ENCODE measurements around the gene CPSF4. TPM values are rescaled to one million over a fixed set of nuclear protein-coding genes. Genes with fewer than 3 reads are reported as not detected.
"Not testable (repeated sequence)": the region's sequence is repeated elsewhere in the genome, so short reads cannot be mapped to it uniquely, and the experiment has no call there.

CPSF4 gene
- polyA plus RNA-seq, 3 donors from 2014 or later: 18.4 to 26.6 (median 22.2) TPM

DNA sequence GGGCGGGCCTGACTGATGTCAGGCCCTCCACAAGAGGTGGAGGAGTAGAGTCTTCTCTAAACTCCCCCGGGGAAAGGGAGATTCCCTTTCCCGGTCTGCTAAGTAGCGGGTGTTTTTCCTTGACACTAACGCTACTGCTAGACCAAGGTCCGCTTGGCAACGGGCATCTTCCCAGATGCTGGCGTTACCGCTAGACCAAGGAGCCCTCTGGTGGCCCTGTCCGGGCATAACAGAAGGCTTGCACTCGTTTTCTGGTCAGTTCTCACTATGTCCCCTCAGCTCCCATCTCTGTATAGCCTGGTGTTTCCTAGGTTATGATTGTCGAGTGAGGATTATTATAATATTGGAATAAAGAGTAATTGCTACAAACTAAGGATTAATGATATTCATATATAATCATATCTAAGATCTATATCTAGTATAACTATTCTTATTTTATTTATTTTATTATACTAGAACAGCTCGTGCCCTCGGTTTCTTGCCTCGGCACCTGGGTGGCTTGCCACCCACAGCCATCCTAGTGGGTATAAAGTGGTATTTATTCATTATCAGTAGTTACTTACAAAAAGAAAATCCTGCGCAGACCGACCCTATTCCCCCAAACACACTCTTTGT lies 23.1 kb upstream of the CPSF4 start:
- not testable (repeated sequence) for H3K9me3 Mint-ChIP-seq; H3K4me3 Mint-ChIP-seq; H3K27me3 Mint-ChIP-seq (ENCODE audit: low read depth in 3 of 3)
- DNase-seq: peak in 1 of 3 donors; percentile 25
- peak overlapping the region in 2 of 6 donors; percentile 53 to 62 for H3K27ac Mint-ChIP-seq
- H3K36me3 Mint-ChIP-seq: peaks cover 27 to 64% (median 29%) of the 10 kb centered on the region in 3 donors
- H3K4me1 Mint-ChIP-seq: peaks cover 6 to 23% of the 10 kb centered on the region in 2 donors

DNA sequence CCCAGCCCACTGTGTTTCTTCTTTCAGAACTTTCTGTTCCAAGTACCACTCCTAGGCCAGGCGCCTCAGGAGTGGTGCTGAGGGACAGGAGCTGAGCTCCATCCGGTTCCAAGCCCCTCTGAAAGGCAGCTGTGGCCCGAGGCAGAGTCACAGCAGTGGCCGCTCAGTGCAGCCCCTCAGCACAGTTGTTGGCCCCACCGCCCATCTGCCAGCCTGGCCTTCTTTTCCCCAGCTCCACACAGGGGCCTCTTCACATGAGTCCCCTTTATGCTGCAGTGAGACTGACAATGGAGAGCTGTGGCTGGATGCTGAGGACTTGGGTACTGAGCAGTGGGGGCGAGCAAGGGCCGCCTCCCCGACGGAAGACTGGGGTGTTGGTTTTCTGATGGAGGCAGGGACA lies 20.5 kb upstream of the CPSF4 start:
- Mint-ChIP-seq H3K27ac (no peak overlapping the region), H3K9me3 (no peaks in the 10 kb centered on the region), H3K36me3 (peaks cover 15 to 42% (median 20%) of the 10 kb centered on the region in 3 donors), H3K4me1 (peaks cover 0 to 9% of the 10 kb centered on the region in 2 donors), H3K27me3 (ENCODE audit: low read depth in 3 of 3) (peaks cover 0 to 2% (median 2%) of the 10 kb centered on the region in 3 donors), H3K4me3 (no peak overlapping the region)
- DNase-seq: no peak

DNA sequence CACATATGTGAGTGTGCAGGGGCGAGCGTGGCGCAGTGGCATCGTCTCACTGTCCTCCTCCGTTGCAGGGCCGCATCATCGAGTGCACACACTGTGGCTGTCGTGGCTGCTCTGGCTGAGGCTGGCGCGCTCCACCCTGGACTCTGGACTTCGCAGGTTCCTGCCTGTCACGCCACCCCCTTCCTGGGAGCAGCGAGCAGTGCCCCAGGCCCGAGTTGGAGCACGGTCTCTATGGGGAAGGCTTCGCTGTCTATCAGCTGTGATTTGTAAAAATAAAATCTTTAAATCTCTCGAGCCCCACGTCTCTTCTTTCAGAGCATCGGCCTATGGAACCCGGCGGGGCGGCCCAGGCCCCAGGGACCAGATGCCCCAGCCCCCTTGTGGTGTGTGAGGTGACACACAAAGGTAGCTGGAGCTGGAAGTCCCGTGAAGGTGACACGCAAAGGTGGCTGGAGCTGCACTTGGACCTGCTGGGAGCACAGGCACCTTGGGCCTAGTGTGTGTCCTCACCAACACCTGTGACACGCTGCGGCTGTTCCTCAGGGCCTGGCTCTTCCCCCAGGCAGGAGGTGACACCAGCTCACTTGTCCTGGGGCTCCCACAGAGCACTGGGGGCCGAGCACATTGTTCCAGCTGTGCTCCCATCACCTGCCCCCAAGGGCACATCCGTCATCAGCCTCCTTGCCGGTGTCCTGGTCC lies 19.3 kb upstream of the CPSF4 start:
- no peak for DNase-seq
- Mint-ChIP-seq H3K36me3 (peaks cover 13 to 40% (median 19%) of the 10 kb centered on the region in 3 donors), H3K4me3 (no peak overlapping the region), H3K9me3 (no peaks in the 10 kb centered on the region), H3K4me1 (peaks cover 0 to 8% of the 10 kb centered on the region in 2 donors), H3K27me3 (ENCODE audit: low read depth in 3 of 3) (peaks cover 0 to 3% (median 2%) of the 10 kb centered on the region in 3 donors), H3K27ac (no peak overlapping the region)

DNA sequence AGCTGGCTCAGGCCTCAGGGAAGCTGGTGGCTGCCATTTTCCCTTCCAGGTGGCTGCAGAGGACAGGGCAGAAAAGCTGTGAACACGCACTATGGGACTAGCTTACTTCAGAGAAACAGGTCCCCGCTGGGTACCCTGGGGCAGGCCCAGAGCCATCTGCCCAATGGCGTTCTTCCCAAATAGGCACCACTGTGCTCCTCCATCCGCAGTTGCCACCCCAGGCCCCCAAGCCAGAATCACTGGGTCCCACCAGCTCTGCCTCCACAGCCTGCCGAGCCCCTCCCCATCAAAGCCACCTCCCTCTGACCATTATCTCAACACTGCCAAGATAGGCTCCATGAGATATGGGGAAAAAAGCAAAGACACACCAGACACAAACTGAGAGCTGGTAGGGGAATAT lies 18.5 kb upstream of the CPSF4 start:
- Mint-ChIP-seq H3K36me3 (peaks cover 9 to 34% (median 14%) of the 10 kb centered on the region in 3 donors), H3K27ac (peak overlapping the region in 1 of 6 donors; percentile 23), H3K27me3 (ENCODE audit: low read depth in 3 of 3) (peaks cover 0 to 5% (median 2%) of the 10 kb centered on the region in 3 donors), H3K9me3 (no peaks in the 10 kb centered on the region), H3K4me1 (peaks cover 0 to 3% of the 10 kb centered on the region in 2 donors), H3K4me3 (no peak overlapping the region)
- no peak for DNase-seq

DNA sequence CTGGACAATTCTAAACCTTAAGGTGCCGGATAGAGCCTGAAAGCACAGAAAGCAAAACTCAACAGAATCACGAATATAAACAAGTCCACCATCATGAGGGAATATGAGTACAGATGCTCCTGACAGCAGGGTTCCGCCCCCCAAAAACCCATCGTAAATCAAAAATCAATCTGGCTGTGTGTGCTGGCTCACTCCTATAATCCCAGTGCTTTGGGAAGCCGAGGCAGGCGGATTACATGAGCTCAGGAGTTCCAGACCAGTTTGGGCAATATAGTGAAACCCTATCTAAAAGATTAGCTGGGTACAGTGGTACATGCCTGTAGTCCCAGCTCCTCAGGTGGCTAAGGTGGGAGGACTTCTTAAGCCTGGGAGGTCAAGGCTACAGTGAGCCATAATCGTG lies 17.8 kb upstream of the CPSF4 start:
- H3K36me3 Mint-ChIP-seq: peaks cover 9 to 30% (median 10%) of the 10 kb centered on the region in 3 donors
- H3K9me3 Mint-ChIP-seq: no peaks in the 10 kb centered on the region
- peaks cover 0 to 5% (median 2%) of the 10 kb centered on the region in 3 donors for H3K27me3 Mint-ChIP-seq (ENCODE audit: low read depth in 3 of 3)
- no peaks in the 10 kb centered on the region for H3K4me1 Mint-ChIP-seq
- H3K4me3 Mint-ChIP-seq: no peak overlapping the region
- no peak for DNase-seq
- peak overlapping the region in 1 of 6 donors; percentile 17 for H3K27ac Mint-ChIP-seq

GRCh38 chr7:99422186-99422585 lies 16.6 kb upstream of the CPSF4 start:
- H3K9me3 Mint-ChIP-seq: no peaks in the 10 kb centered on the region
- DNase-seq: no peak
- H3K36me3 Mint-ChIP-seq: peaks cover 5 to 24% (median 9%) of the 10 kb centered on the region in 3 donors
- H3K27me3 Mint-ChIP-seq (ENCODE audit: low read depth in 3 of 3): peaks cover 0 to 5% (median 2%) of the 10 kb centered on the region in 3 donors
- H3K4me1 Mint-ChIP-seq: no peaks in the 10 kb centered on the region
- H3K4me3 Mint-ChIP-seq: no peak overlapping the region
- peak overlapping the region in 3 of 6 donors; percentile 8 to 51 (median 37) for H3K27ac Mint-ChIP-seq

DNA sequence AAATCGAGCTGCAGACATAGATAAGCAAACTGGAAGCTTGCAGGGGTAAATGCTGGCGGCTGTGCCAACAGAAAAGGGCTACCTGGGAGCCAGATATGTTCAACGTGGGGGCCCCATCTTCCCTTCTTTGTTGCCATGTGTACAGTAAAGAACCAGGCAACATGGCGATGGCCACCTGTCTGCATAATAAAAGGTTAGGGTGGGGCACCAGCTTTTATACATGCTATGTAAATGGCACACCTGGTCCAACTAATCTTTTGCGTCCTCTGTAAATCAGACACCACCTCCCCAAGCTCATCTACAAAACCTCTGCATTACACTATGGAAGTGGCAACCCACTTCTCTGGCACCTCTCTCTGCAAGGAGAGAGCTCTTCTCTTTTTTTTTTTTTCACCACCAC lies 16.1 kb upstream of the CPSF4 start:
- Mint-ChIP-seq H3K27me3 (ENCODE audit: low read depth in 3 of 3) (peaks cover 0 to 5% (median 2%) of the 10 kb centered on the region in 3 donors), H3K36me3 (peaks cover 1 to 19% (median 5%) of the 10 kb centered on the region in 3 donors), H3K4me1 (no peaks in the 10 kb centered on the region), H3K9me3 (no peaks in the 10 kb centered on the region), H3K27ac (no peak overlapping the region), H3K4me3 (no peak overlapping the region)
- no peak for DNase-seq

DNA sequence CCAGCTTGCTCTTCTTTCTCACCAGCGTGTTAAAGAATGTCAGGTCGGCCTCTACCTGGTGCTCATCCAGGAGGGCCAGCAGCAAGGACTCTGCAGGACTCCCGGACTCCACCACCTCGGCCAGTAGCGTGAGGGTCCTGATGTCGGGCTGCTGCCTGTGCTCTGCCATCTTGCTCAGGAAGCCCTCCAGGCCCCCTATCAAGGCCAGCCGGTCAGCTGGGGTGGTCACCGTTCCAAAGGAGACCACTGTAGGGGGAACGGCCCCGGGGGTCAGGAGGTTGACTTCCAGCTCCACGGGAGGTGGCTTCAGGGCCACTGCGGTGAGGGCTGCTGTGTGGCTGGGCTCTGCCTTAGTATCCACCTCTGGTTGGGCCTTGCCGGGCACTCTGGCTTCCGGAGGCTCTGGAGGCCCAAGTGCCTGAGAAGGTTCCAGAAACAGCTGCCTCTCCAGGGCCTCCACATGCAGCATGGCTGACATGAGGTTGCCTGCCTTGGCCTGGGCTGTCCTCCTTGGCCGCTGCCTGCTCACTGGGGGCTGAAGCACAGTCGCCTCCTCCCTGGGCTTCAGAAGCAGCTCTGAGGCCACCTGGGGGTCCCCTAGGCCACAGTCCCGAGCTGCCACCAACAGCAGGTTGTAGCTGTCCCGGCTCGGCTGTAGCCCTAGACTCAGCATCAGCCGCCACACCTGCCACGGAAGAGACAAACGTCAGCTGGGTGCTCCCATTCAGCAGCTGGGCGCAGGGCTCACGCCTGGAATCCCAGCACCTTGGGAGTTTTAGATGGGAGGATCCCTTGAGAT lies 13.6 kb upstream of the CPSF4 start:
- H3K4me3 Mint-ChIP-seq: no peak overlapping the region
- no peaks in the 10 kb centered on the region for H3K9me3 Mint-ChIP-seq
- peaks cover 0 to 5% (median 0%) of the 10 kb centered on the region in 3 donors for H3K36me3 Mint-ChIP-seq
- H3K27ac Mint-ChIP-seq: no peak overlapping the region
- H3K27me3 Mint-ChIP-seq (ENCODE audit: low read depth in 3 of 3): peaks cover 2 to 5% (median 2%) of the 10 kb centered on the region in 3 donors
- H3K4me1 Mint-ChIP-seq: no peaks in the 10 kb centered on the region
- no peak for DNase-seq

DNA sequence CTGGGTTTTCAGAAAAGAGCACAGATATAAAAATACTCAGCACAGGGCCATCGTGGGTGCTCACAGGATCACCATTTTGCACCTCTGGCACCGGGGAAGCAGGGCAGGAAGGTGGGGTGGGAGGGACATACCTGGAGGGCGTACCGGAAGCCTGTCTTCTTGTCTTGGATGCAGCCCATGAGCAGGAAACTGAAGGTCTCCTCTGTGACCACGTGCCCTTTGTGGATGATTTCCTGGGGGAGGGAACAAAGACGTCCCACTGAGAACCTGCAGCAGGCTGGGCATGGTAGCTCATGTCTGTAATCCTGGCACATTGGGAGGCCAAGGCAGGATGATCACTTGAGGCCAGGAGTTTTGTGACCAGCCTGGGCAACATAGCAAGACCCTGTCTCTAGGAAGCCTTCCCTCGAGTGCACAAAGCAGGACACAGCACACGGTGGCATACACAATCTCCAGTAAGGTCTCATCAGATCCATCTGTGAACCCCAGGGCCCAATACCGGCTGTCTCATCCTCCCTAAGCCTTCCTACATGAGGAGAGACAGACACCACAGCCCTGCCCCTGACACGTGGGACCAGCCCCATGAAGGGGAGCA lies 9.7 kb upstream of the CPSF4 start:
- no peaks in the 10 kb centered on the region for H3K4me1 Mint-ChIP-seq
- H3K27ac Mint-ChIP-seq: no peak overlapping the region
- H3K27me3 Mint-ChIP-seq (ENCODE audit: low read depth in 3 of 3): peaks cover 0 to 3% (median 2%) of the 10 kb centered on the region in 3 donors
- no peak overlapping the region for H3K4me3 Mint-ChIP-seq
- no peak for DNase-seq
- H3K9me3 Mint-ChIP-seq: no peaks in the 10 kb centered on the region
- H3K36me3 Mint-ChIP-seq: no peaks in the 10 kb centered on the region

- DNase-seq: no peak
- Mint-ChIP-seq H3K4me3 (no peak overlapping the region), H3K9me3 (no peaks in the 10 kb centered on the region), H3K27me3 (ENCODE audit: low read depth in 3 of 3) (peaks cover 0 to 2% (median 0%) of the 10 kb centered on the region in 3 donors), H3K27ac (no peak overlapping the region), H3K4me1 (no peaks in the 10 kb centered on the region), H3K36me3 (no peaks in the 10 kb centered on the region)
These were observed 9.0 kb upstream of the CPSF4 start for GRCh38 chr7:99429756-99430155.

GRCh38 chr7:99431756-99432540 lies 6.8 kb upstream of the CPSF4 start:
- not testable (repeated sequence) for H3K4me1 Mint-ChIP-seq; H3K9me3 Mint-ChIP-seq; H3K4me3 Mint-ChIP-seq; DNase-seq; H3K36me3 Mint-ChIP-seq; H3K27me3 Mint-ChIP-seq (ENCODE audit: low read depth in 3 of 3); H3K27ac Mint-ChIP-seq

- peaks cover 2 to 12% of the 10 kb centered on the region in 2 donors for H3K4me1 Mint-ChIP-seq
- H3K4me3 Mint-ChIP-seq: no peak overlapping the region
- no peaks in the 10 kb centered on the region for H3K9me3 Mint-ChIP-seq
- peak overlapping the region in 1 of 6 donors; percentile 28 for H3K27ac Mint-ChIP-seq
- H3K27me3 Mint-ChIP-seq (ENCODE audit: low read depth in 3 of 3): peaks cover 0 to 3% (median 2%) of the 10 kb centered on the region in 3 donors
- no peak for DNase-seq
- H3K36me3 Mint-ChIP-seq: no peaks in the 10 kb centered on the region
These were observed 5.6 kb upstream of the CPSF4 start for GRCh38 chr7:99433158-99433557.
